NK-92 (cell line): ENCODE results near the gene LDLRAD3.
"Not testable (repeated sequence)": the region's sequence is repeated elsewhere in the genome, so short reads cannot be mapped to it uniquely, and the experiment has no call there.

Experiments
- DNase-seq: peaks from one replicate; lab custom pipeline; 2025; ENCODE audit not compliant: unreplicated experiment; lab: John Stamatoyannopoulos, UW

Gene LDLRAD3

GRCh38 chr11:36044636-36045035, 100.8 kb downstream of the LDLRAD3 start:
- DNase-seq = no peak

- not testable (repeated sequence) for DNase-seq
Measured at GRCh38 chr11:36045945-36046344, 102.1 kb downstream of the LDLRAD3 start.

GRCh38 chr11:36046932-36047331, 103.1 kb downstream of the LDLRAD3 start:
- DNase-seq = no peak

- DNase-seq = no peak
Measured at GRCh38 chr11:36047344-36047743, 103.5 kb downstream of the LDLRAD3 start.

- no peak for DNase-seq
Measured at GRCh38 chr11:36048496-36049247, 104.8 kb downstream of the LDLRAD3 start.

GRCh38 chr11:36051235-36052144, 107.6 kb downstream of the LDLRAD3 start:
- no peak for DNase-seq

- no peak for DNase-seq
Measured at GRCh38 chr11:36053281-36053680, 109.4 kb downstream of the LDLRAD3 start.

GRCh38 chr11:36053862-36054261, 110.0 kb downstream of the LDLRAD3 start:
- DNase-seq = no peak

GRCh38 chr11:36054628-36055027, 110.8 kb downstream of the LDLRAD3 start:
- no peak for DNase-seq

- DNase-seq = no peak
Measured at GRCh38 chr11:36056160-36056751, 112.4 kb downstream of the LDLRAD3 start.

- DNase-seq = no peak
Measured at GRCh38 chr11:36057379-36058042, 113.6 kb downstream of the LDLRAD3 start.

- no peak for DNase-seq
Measured at GRCh38 chr11:36059660-36060059, 115.8 kb downstream of the LDLRAD3 start.

GRCh38 chr11:36060926-36061325, 117.1 kb downstream of the LDLRAD3 start:
- no peak for DNase-seq

GRCh38 chr11:36061471-36061870, 117.6 kb downstream of the LDLRAD3 start:
- DNase-seq = no peak

- DNase-seq = no peak
Measured at GRCh38 chr11:36062796-36063365, 119.0 kb downstream of the LDLRAD3 start.

- no peak for DNase-seq
Measured at GRCh38 chr11:36065436-36065835, 121.6 kb downstream of the LDLRAD3 start.

GRCh38 chr11:36066891-36067290, 123.0 kb downstream of the LDLRAD3 start:
- DNase-seq = no peak

- no peak for DNase-seq
Measured at GRCh38 chr11:36069576-36070212, 125.8 kb downstream of the LDLRAD3 start.

GRCh38 chr11:36070213-36070953, 126.5 kb downstream of the LDLRAD3 start:
- DNase-seq = no peak

- DNase-seq = no peak
Measured at GRCh38 chr11:36070954-36071330, 127.1 kb downstream of the LDLRAD3 start.
